Stimulated activated CD8-positive, alpha-beta memory T cell treated with anti-CD3 and anti-CD28 coated beads, Interleukin-7, amount 100 ng/mL, for 24 hours (primary cell): ENCODE measurements around the gene SMYD3.
"Not testable (repeated sequence)": the region's sequence is repeated elsewhere in the genome, so short reads cannot be mapped to it uniquely, and the experiment has no call there.

ENCODE experiments used
- DNase-seq: peaks from one replicate; pipeline ENCODE4 v3.0.0-alpha.2; 2020; ENCODE audit warnings: low read depth

Gene SMYD3

GRCh38 chr1:245832771-245833527, 674.1 kb downstream of the SMYD3 start:
- DNase-seq, result no peak

DNA sequence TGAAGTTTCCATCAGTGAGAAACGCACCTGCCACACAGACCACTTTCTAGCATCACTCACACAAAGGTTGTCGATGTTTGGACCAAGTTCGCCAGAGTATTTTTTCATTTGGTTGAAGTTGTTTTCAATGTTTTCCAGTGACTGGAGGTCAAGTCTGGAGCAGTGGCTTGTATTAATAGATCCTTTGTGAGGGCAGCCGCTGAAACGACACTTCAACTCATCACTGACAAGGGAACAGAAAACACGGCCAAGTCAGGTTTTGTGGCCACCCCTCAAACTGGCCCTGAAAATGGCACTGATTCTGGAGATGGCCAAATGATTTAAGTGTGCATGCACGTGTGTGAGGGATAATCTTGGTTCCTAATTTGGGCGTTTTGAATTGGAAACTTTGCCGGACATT, 675.6 kb downstream of the SMYD3 start:
- no peak for DNase-seq

GRCh38 chr1:245829826-245830225, 677.3 kb downstream of the SMYD3 start:
- DNase-seq, result no peak

GRCh38 chr1:245829194-245829593, 677.9 kb downstream of the SMYD3 start:
- no peak for DNase-seq

- DNase-seq, result no peak
Observed at GRCh38 chr1:245827301-245827700, 679.8 kb downstream of the SMYD3 start.

DNA sequence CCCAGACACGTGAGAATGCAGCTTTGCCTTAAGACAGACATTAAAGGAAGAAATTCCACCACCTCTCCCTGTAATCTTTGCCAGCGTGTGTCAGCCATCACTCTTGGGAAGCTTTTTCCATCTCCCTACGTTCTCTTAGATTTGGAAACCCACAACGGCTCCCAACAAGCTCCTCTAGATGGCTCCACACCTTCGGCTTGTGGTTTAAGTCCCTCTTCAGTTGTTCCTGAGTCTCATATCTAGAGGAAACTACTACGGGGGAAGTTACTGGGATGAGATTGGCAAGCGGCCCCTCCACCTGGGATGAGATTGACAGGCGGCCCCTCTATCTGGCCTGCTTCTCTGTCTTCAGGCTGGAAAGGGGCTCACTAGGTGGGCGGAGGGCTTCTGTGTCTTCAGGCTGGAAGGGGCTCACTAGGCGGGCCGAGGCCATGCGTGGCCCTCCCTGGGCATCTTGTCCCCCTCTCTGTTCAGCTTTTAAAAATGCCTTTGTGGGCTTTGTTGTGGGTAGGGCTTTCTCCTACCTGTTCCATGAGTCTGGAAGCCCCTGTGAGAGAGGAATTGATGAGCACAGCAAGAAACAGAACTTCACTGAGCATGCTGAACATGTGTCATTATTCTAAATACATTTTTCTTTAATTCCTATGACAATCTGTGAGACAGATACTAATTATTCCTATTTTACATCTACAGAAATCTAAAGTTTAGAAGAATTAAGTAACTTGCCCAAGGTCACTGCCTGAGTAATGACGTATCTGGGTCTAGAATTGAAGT, 681.8 kb downstream of the SMYD3 start:
- DNase-seq, result no peak

GRCh38 chr1:245823408-245824147, 683.5 kb downstream of the SMYD3 start:
- DNase-seq, result no peak

- DNase-seq, result no peak
Observed at GRCh38 chr1:245822996-245823395, 684.1 kb downstream of the SMYD3 start.

DNA sequence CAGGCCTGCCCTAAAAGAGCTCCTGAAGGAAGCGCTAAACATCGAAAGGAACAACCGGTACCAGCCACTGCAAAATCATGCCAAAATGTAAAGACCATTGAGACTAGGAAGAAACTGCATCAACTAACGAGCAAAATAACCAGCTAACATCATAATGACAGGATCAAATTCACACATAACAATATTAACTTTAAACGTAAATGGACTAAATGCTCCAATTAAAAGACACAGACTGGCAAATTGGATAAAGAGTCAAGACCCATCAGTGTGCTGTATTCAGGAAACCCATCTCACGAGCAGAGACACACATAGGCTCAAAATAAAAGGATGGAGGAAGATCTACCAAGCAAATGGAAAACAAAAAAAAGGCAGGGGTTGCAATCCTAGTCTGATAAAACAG, 688.7 kb downstream of the SMYD3 start:
- DNase-seq, result not testable (repeated sequence)

DNA sequence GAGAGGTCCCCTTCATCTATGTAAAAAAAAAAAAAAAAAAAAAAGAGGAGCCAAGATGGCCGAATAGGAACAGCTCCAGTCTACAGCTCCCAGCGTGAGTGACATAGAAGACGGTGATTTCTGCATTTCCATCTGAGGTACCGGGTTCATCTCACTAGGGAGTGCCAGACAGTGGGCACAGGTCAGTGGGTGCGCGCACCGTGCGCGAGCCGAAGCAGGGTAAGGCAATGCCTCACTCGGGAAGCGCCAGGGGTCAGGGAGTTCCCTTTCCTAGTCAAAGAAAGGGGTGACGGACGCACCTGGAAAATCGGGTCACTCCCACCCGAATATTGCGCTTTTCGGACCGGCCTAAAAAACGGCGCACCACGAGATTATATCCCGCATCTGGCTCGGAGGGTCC, 690.6 kb downstream of the SMYD3 start:
- DNase-seq, result not testable (repeated sequence)

- no peak for DNase-seq
Observed at GRCh38 chr1:245814651-245815050, 692.4 kb downstream of the SMYD3 start.

DNA sequence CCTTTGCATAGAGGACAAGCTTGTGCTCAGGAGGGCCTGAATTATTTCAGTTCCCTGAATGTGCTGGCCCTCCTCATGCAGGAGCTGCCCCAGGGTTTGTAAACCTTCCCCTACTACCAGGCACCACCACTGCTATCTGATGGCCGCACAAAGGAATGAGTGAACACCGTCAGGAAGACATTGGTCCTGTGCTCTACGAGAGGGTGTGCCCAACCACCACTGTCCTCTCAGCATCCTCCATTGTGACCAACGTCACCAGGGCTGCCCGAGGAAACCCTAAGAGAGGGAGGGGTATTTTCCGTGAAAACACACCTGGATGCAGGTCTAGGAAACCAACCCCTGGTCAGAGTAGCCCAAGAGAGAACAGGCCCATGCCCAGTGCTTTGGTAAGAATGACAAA, 694.8 kb downstream of the SMYD3 start:
- no peak for DNase-seq

DNA sequence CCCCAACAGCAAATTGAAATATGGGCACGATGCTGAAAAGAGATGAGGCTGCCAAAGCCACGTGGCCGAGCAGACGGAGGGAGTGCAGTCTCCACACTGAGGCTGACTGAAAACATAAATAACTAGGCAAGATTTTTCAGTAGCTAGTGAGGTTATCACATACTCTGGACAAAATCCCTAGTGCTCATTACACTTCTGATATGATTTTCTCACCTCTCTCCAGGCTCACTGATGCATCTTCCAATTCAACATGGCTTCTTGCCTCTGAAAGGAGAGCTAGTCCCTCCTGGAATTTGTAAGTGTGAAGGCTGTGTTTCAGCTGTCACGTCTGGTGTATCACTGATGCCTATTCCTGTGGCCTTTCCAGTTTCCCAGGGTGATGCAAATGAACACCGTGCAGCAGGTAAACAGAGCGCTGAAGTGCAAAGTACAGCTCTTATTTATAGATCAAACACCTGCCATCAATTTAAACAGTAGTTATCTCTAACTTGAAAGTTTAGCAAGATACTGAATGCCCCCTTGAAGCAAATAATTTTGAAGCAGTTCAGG, 696.2 kb downstream of the SMYD3 start:
- DNase-seq, result no peak

- no peak for DNase-seq
Observed at GRCh38 chr1:245810181-245810769, 696.8 kb downstream of the SMYD3 start.

GRCh38 chr1:245809361-245809760, 697.7 kb downstream of the SMYD3 start:
- no peak for DNase-seq

GRCh38 chr1:245807954-245808719, 698.9 kb downstream of the SMYD3 start:
- no peak for DNase-seq

DNA sequence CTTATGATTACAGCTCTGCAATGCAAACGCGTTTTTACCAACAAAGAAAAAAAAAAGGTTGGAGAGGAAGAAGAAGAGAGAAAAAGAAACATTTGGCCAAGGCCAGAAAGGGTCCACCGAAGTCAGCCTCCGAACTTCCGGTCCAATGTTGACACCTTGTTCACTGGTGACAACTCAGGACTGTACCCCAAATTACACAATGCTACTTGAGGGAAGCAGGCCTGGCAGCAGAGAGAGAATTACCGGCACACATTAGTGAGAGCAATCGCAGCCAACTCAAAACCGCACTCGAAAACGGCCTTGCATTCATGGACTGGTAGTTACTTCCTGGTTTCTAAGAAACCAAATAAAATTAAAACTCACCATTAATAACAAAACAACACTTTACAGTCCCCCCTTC, 699.8 kb downstream of the SMYD3 start:
- no peak for DNase-seq

DNA sequence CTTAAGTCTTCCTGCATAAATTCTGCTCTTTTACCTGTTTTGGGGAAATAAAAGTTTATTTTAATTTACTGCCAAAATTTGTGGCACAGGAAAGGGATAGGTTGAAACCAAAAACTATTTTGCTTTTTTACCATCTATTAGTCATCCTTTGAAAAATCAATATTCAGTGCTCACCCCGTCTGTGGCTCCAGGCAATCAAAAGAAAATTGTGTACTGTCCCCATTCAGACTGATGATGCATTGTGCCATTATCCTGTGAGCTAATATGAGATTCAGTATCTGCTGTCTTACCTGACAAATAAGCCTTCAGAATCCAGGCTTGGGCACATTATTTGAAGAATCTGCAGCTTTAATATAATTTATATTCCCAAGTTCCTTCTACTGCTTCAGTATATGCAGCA, 701.5 kb downstream of the SMYD3 start:
- no peak for DNase-seq

- no peak for DNase-seq
Observed at GRCh38 chr1:245804696-245805095, 702.4 kb downstream of the SMYD3 start.

- no peak for DNase-seq
Observed at GRCh38 chr1:245803666-245804037, 703.4 kb downstream of the SMYD3 start.

- no peak for DNase-seq
Observed at GRCh38 chr1:245802941-245803665, 704.0 kb downstream of the SMYD3 start.
